CD8-positive, alpha-beta memory T cell (primary cell): Measurements from ENCODE around the gene MRPL49. TPM values are rescaled to one million over a fixed set of nuclear protein-coding genes. Genes with fewer than 3 reads are reported as not detected.

Source experiments
- CTCF ChIA-PET: fragments of 350-600 bp; sonication (Branson Sonifier 250); formaldehyde crosslinking; loops from one replicate; lab custom pipeline; 2021; ENCODE audit warnings: antibody characterized with exemption; lab: Charles Lee
- POLR2A ChIA-PET: fragments of 350-600 bp; sonication (Branson Sonifier 250); formaldehyde crosslinking; loops from one replicate; lab custom pipeline; 2021; ENCODE audit warnings: antibody characterized with exemption; lab: Charles Lee
- DNase-seq, 5 donors: peaks; one replicate each; pipeline versions ENCODE4 v3.0.0 to v3.0.0-alpha.2; 2020 to 2022; ENCODE audit warnings: mixed read lengths in 1 of 5
- H3K27ac ChIP-seq: one replicate; pipeline ENCODE4 v1.7.0; 2013; ENCODE audit warnings: low read depth, mild to moderate bottlenecking, low read length, moderate library complexity
- H3K27me3 ChIP-seq: 2 replicates; pipeline ENCODE4 v1.7.0; 2013; ENCODE audit warnings: low read length, mild to moderate bottlenecking; ENCODE audit not compliant: insufficient read depth, poor library complexity, severe bottlenecking
- H3K36me3 ChIP-seq: 2 replicates; pipeline ENCODE4 v1.7.0; 2013; ENCODE audit warnings: mild to moderate bottlenecking, low read length, moderate library complexity; ENCODE audit not compliant: insufficient read depth
- H3K4me1 ChIP-seq: 2 replicates; pipeline ENCODE4 v1.7.0; 2013; ENCODE audit warnings: mild to moderate bottlenecking, low read length, moderate library complexity; ENCODE audit not compliant: insufficient read depth
- H3K4me3 ChIP-seq: 2 replicates; pipeline ENCODE4 v1.7.0; 2013; ENCODE audit warnings: mild to moderate bottlenecking, low read length
- H3K9me3 ChIP-seq: 2 replicates; pipeline ENCODE4 v1.7.0; 2013; ENCODE audit warnings: mild to moderate bottlenecking, low read length
- H3K27ac Mint-ChIP-seq, 8 donors: one replicate each; pipeline ENCODE4 v1.8.0; 2020 to 2021; ENCODE audit warnings: mixed read lengths in 8 of 8, mild to moderate bottlenecking in 6 of 8, inconsistent platforms in 3 of 8, moderate library complexity in 3 of 8
- H3K27me3 Mint-ChIP-seq, 2 donors: one replicate each; pipeline ENCODE4 v1.8.0; 2020 to 2021; ENCODE audit warnings: mixed read lengths in 2 of 2, mild to moderate bottlenecking in 1 of 2, moderate library complexity in 1 of 2
- H3K36me3 Mint-ChIP-seq, 3 donors: one replicate each; pipeline ENCODE4 v1.8.0; 2020 to 2021; ENCODE audit warnings: mixed read lengths in 3 of 3, inconsistent platforms in 1 of 3, mild to moderate bottlenecking in 1 of 3
- H3K4me1 Mint-ChIP-seq, 3 donors: one replicate each; pipeline ENCODE4 v1.8.0; 2020 to 2021; ENCODE audit warnings: mixed read lengths in 3 of 3, inconsistent platforms in 1 of 3, mild to moderate bottlenecking in 1 of 3
- H3K4me3 Mint-ChIP-seq, 7 donors: one replicate each; pipeline ENCODE4 v1.8.0; 2020 to 2021; ENCODE audit warnings: mixed read lengths in 7 of 7, mild to moderate bottlenecking in 6 of 7, moderate library complexity in 4 of 7, inconsistent platforms in 2 of 7
- H3K9me3 Mint-ChIP-seq, 5 donors: one replicate each; pipeline ENCODE4 v1.8.0; 2020 to 2022; ENCODE audit warnings: mixed read lengths in 5 of 5, mild to moderate bottlenecking in 3 of 5, moderate library complexity in 2 of 5, inconsistent platforms in 1 of 5
- polyA plus RNA-seq: library from polyadenylated mRNA; unstranded; fragments of 300-500 nt; fragmentation: Illumina TruSeq; gene quantifications from one replicate; pipeline ENCODE4 v1.2.3, GENCODE V29; 2021
- total RNA-seq, 2 experiments: library from RNA; stranded (reverse); gene quantifications; one replicate each; pipeline ENCODE4 v1.2.3, GENCODE V29; 2021

The MRPL49 gene
- total and polyA plus RNA-seq, 3 experiments from 2014 or later = 81.5 to 118 (median 117) TPM

DNA sequence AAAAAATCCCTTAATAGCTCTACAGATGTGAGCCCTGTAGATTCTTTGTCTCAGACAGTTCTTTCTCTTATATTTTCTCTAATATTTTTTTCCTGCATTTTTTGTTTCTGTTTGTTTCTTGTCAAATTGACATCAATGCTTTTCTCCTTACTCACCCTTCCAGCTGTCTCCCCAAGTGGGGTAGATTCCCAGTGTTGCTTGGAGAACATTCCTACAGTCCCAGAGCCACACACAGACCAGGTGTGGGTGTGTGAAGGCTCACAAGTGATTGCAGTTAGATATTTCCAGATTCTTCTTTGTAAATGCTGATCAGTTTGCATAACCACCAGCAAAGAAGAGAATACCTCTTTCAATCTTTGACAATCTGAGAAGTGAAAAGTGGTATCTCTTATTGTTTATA, 18.6 kb upstream of the MRPL49 start:
- Mint-ChIP-seq H3K4me3 (peak overlapping the region in 1 of 7 donors; percentile 39), H3K27ac (peak overlapping the region in 3 of 8 donors; percentile 3 to 10 (median 9)), H3K9me3 (no peaks in the 10 kb centered on the region), H3K27me3 (peaks cover 0 to 2% of the 10 kb centered on the region in 2 donors), H3K4me1 (peaks cover 13 to 25% (median 18%) of the 10 kb centered on the region in 3 donors), H3K36me3 (peaks cover 0 to 66% (median 12%) of the 10 kb centered on the region in 3 donors)
- CTCF ChIA-PET = interaction anchor here (2.5 to 9.1 kb wide), 2 partner anchors 8 to 13 kb away, joined by 5 to 104 read pairs; partner anchors contain the start of genes TM7SF2 and ZNHIT2
- Histone ChIP-seq H3K36me3 (peaks cover 14% of the 10 kb centered on the region), H3K27ac (no peak overlapping the region), H3K4me3 (no peak overlapping the region), H3K27me3 (no peaks in the 10 kb centered on the region), H3K4me1 (peaks cover 2% of the 10 kb centered on the region), H3K9me3 (no peaks in the 10 kb centered on the region)
- POLR2A ChIA-PET = interaction anchor here (0.7 kb wide), 1 partner anchor 221 kb away, joined by 4 read pairs; no protein-coding TSS in a partner anchor
- no peak for DNase-seq

DNA sequence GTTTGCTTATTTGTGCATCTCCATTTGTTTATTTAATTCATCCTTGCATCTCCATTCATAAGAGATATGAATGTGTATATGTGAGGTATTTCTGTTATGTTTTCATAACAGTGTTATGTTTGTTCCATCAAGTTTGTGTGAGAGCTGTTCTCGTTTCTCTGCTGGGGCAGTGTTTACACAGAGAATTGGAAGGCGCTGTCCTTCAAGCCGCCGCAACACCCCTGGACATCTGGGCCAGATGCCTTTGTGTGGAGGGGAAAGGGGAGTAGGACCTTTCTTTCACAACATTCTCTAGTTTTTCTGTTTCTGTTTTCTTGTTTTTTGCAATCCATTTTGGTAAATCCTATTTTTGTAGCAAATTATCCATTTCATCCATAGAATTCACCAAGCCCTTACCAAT, 17.5 kb upstream of the MRPL49 start:
- Histone ChIP-seq H3K4me1 (no peaks in the 10 kb centered on the region), H3K36me3 (peaks cover 18% of the 10 kb centered on the region), H3K27ac (no peak overlapping the region), H3K4me3 (no peak overlapping the region), H3K9me3 (no peaks in the 10 kb centered on the region), H3K27me3 (no peaks in the 10 kb centered on the region)
- ChIA-PET POLR2A (no interaction called here), CTCF (interaction anchor here (2.5 kb wide), 1 partner anchor 12 kb away, joined by 5 read pairs; the partner anchor contains the start of gene ZNHIT2)
- H3K36me3 Mint-ChIP-seq = peaks cover 0 to 71% (median 9%) of the 10 kb centered on the region in 3 donors
- peaks cover 7 to 19% (median 15%) of the 10 kb centered on the region in 3 donors for H3K4me1 Mint-ChIP-seq
- peaks cover 0 to 2% of the 10 kb centered on the region in 2 donors for H3K27me3 Mint-ChIP-seq
- DNase-seq = no peak
- peak overlapping the region in 1 of 7 donors; percentile 51 for H3K4me3 Mint-ChIP-seq
- H3K27ac Mint-ChIP-seq = peak overlapping the region in 2 of 8 donors; percentile 73 to 76
- H3K9me3 Mint-ChIP-seq = no peaks in the 10 kb centered on the region

DNA sequence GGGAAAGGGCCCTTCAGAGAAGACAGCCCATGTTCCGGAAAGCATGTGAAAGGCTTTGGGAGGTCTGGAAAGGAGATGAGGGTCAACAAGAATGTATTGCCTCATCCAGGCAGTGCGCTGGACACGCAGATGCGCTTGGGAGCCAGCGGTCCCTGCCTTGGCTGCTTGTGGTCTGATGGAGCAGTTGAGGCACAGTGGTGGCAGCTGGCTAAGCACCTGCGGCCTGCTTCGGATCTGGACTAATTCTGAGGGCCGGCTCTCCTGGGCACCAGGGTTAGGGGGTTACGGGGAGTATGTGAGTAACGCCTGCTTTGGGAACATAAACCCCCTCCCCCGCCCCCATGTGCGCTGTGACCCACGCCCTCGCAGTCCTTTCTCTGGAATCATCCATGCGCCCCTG, 15.0 kb upstream of the MRPL49 start:
- peaks cover 0 to 62% (median 9%) of the 10 kb centered on the region in 3 donors for H3K36me3 Mint-ChIP-seq
- Histone ChIP-seq H3K9me3 (no peaks in the 10 kb centered on the region), H3K27me3 (no peaks in the 10 kb centered on the region), H3K36me3 (peaks cover 21% of the 10 kb centered on the region), H3K27ac (no peak overlapping the region), H3K4me3 (no peak overlapping the region), H3K4me1 (peaks cover 17% of the 10 kb centered on the region)
- peaks cover 23 to 37% (median 31%) of the 10 kb centered on the region in 3 donors for H3K4me1 Mint-ChIP-seq
- H3K4me3 Mint-ChIP-seq = no peak overlapping the region
- DNase-seq = no peak
- peak overlapping the region in 2 of 8 donors; percentile 68 to 83 for H3K27ac Mint-ChIP-seq
- no peaks in the 10 kb centered on the region for H3K27me3 Mint-ChIP-seq
- ChIA-PET CTCF (no interaction called here), POLR2A (no interaction called here)
- no peaks in the 10 kb centered on the region for H3K9me3 Mint-ChIP-seq

DNA sequence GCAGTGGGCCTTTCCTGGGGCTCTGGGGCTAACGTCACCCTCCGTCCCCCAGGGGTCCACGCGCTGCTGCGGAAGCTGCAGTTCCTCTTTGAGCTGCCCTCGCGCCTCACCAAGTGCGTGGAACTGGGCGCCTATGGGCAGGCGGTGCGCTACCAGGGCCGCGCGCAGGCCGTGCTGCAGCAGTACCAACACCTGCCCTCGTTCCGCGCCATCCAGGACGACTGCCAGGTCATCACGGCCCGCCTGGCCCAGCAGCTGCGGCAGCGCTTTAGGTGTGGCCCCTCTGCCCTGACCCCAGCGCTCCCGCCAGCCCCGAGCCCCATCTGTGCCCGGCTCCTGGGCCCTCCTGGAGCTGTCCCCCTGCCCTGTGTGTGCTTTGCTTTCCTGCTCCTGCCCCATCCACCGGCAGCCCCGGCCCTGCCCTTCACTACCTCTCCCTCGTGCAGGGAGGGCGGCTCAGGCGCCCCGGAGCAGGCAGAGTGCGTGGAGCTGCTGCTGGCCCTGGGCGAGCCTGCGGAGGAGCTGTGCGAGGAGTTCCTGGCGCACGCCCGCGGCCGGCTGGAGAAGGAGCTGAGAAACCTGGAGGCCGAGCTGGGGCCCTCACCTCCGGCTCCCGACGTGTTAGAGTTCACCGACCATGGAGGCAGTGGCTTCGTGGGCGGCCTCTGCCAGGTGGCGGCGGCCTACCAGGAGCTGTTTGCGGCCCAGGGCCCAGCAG, 14.2 kb upstream of the MRPL49 start:
- H3K4me3 Mint-ChIP-seq = no peak overlapping the region
- Histone ChIP-seq H3K4me1 (peaks cover 20% of the 10 kb centered on the region), H3K9me3 (no peaks in the 10 kb centered on the region), H3K4me3 (no peak overlapping the region), H3K36me3 (peaks cover 21% of the 10 kb centered on the region), H3K27me3 (no peaks in the 10 kb centered on the region), H3K27ac (no peak overlapping the region)
- ChIA-PET CTCF (interaction anchor here (0.6 to 1.2 kb wide), 2 partner anchors 9 to 27 kb away, joined by 3 read pairs; partner anchors contain the start of gene ZNHIT2), POLR2A (interaction anchor here (0.9 to 1.9 kb wide), 2 partner anchors 11 to 28 kb away, joined by 4 to 5 read pairs; partner anchors contain the start of gene VPS51)
- H3K27ac Mint-ChIP-seq = no peak overlapping the region
- DNase-seq = no peak
- H3K9me3 Mint-ChIP-seq = no peaks in the 10 kb centered on the region
- H3K36me3 Mint-ChIP-seq = peaks cover 0 to 55% (median 9%) of the 10 kb centered on the region in 3 donors
- peaks cover 0 to under 1% of the 10 kb centered on the region in 2 donors for H3K27me3 Mint-ChIP-seq
- H3K4me1 Mint-ChIP-seq = peaks cover 23 to 42% (median 31%) of the 10 kb centered on the region in 3 donors

DNA sequence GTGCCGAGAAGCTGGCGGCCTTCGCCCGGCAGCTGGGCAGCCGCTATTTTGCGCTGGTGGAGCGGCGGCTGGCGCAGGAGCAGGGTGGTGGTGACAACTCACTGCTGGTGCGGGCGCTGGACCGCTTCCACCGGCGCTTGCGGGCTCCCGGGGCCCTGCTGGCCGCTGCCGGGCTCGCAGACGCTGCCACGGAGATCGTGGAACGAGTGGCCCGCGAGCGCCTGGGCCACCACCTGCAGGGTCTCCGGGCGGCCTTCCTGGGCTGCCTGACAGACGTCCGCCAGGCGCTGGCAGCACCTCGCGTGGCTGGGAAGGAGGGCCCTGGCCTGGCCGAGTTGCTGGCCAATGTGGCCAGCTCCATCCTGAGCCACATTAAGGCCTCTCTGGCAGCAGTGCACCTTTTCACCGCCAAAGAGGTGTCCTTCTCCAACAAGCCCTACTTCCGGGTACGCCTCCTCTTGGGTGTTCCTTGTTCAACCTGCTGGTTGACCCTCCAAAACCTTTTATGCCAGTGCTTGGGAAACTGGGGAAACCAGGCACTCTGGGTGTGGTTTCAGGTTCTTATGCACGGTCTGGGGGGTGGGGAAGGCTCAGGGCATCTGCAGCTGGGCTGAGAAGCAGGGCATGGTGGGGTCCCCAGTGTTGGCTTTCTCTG, 13.5 kb upstream of the MRPL49 start:
- peaks cover 21% of the 10 kb centered on the region for H3K36me3 ChIP-seq
- H3K9me3 Mint-ChIP-seq = no peaks in the 10 kb centered on the region
- no peaks in the 10 kb centered on the region for H3K9me3 ChIP-seq
- DNase-seq = no peak
- peaks cover 0 to 48% (median 9%) of the 10 kb centered on the region in 3 donors for H3K36me3 Mint-ChIP-seq
- H3K4me1 ChIP-seq = peaks cover 27% of the 10 kb centered on the region
- ChIA-PET POLR2A (interaction anchor here (0.6 to 1.9 kb wide), 3 partner anchors 9 to 27 kb away, joined by 4 to 5 read pairs (median 5); partner anchors contain the start of genes VPS51 and ZNHIT2), CTCF (interaction anchor here (0.6 to 6.1 kb wide), 5 partner anchors 9 to 27 kb away, joined by 3 to 104 read pairs (median 3); partner anchors contain the start of genes FAU, MRPL49, VPS51 and ZNHIT2)
- no peak overlapping the region for H3K4me3 Mint-ChIP-seq
- no peak overlapping the region for H3K27ac ChIP-seq
- H3K27me3 ChIP-seq = no peaks in the 10 kb centered on the region
- peaks cover 30 to 42% (median 31%) of the 10 kb centered on the region in 3 donors for H3K4me1 Mint-ChIP-seq
- peaks cover 0 to 2% of the 10 kb centered on the region in 2 donors for H3K27me3 Mint-ChIP-seq
- H3K27ac Mint-ChIP-seq = no peak overlapping the region
- H3K4me3 ChIP-seq = no peak overlapping the region

DNA sequence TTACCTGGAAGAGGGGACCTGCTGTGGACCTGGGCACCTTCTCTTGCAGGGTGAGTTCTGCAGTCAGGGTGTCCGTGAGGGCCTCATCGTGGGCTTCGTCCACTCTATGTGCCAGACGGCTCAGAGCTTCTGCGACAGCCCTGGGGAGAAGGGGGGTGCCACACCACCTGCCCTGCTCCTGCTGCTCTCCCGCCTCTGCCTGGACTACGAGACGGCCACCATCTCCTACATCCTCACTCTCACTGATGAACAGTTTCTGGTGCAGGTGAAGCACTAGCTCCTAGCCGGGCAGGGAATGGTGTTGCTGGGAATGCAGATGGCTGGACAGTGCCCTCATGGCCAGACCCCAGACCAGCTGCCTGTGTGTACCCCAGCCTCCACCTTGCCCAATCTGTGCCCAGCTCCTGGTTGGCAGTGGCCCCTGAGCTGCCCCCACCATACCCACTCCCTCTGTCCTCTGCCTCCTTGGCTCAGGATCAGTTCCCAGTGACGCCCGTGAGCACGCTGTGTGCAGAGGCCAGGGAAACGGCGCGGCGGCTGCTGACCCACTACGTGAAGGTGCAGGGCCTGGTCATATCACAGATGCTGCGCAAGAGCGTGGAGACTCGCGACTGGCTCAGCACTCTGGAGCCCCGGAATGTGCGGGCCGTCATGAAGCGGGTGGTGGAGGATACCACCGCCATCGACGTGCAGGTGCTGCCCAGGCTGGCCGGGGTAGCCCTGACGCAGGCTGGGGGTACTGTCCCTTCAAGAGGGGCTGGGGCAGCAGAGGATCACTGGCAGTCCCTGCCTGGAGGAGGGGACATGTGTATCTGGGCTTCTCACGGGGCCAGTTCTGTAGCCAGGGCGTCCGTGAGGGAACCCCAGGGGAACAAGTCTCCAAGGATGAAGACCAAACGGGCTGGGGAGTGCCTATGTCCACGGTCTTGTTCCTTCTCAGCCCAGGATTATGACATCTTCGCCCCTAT, 12.6 kb upstream of the MRPL49 start:
- Mint-ChIP-seq H3K9me3 (no peaks in the 10 kb centered on the region), H3K4me3 (peak overlapping the region in 1 of 7 donors; percentile 84), H3K4me1 (peaks cover 33 to 44% (median 33%) of the 10 kb centered on the region in 3 donors), H3K27me3 (peaks cover 0 to 2% of the 10 kb centered on the region in 2 donors), H3K36me3 (peaks cover 0 to 43% (median 9%) of the 10 kb centered on the region in 3 donors), H3K27ac (peak overlapping the region; percentile 50 to 95 (median 86))
- ChIA-PET POLR2A (interaction anchor here (0.5 to 4.9 kb wide), 6 partner anchors 8 to 13 kb away, joined by 4 to 40 read pairs (median 5); partner anchors contain the start of genes FAU, MRPL49, VPS51 and ZNHIT2), CTCF (interaction anchor here (0.9 to 6.1 kb wide), 15 partner anchors 8 to 344 kb away, joined by 3 to 104 read pairs (median 4); partner anchors contain the start of genes ARL2, CAPN1, CDCA5 and FAU)
- H3K27me3 ChIP-seq = no peaks in the 10 kb centered on the region
- H3K36me3 ChIP-seq = peaks cover 21% of the 10 kb centered on the region
- no peak overlapping the region for H3K4me3 ChIP-seq
- DNase-seq = no peak
- no peaks in the 10 kb centered on the region for H3K9me3 ChIP-seq
- no peak overlapping the region for H3K27ac ChIP-seq
- H3K4me1 ChIP-seq = peaks cover 32% of the 10 kb centered on the region
